GM12878 (cell line): ENCODE data around the gene SAPCD2. TPM values are rescaled to one million over a fixed set of nuclear protein-coding genes. Genes with fewer than 3 reads are reported as not detected.

Experiments used
- ATAC-seq: fragments of 200-7000 bp; cut with Tn5 transposase; 3 replicates; pipeline ENCODE4 v1.9.1; 2020; ENCODE audit warnings: mild to moderate bottlenecking, moderate library complexity
- BruUV-seq: library from RNA; stranded (reverse); fragments of 400-500 nt; replicated peaks from 2 replicates; lab custom pipeline; 2021; lab: Mats Ljungman, UMichigan
- CTCF ChIA-PET: fragments of 300-600 bp; sonication (Branson Sonifier 250); formaldehyde crosslinking; extraction: SDS; loops from one replicate; lab custom pipeline; 2021; ENCODE audit warnings: inconsistent platforms; lab: Yijun Ruan, JAX
- POLR2A ChIA-PET: fragments of 350-600 bp; formaldehyde crosslinking; extraction: SDS; loops from one replicate; lab custom pipeline; 2021; ENCODE audit warnings: inconsistent platforms; lab: Charles Lee
- RAD21 ChIA-PET: fragments of 300-600 bp; sonication (Branson Sonifier 250); formaldehyde crosslinking; loops from one replicate; lab custom pipeline; 2023; ENCODE audit warnings: antibody characterized with exemption; ENCODE audit not compliant: unreplicated experiment; lab: Charles Lee
- SMC1A ChIA-PET: fragments of 300-600 bp; sonication (Branson Sonifier 250); formaldehyde crosslinking; loops from one replicate; lab custom pipeline; 2023; ENCODE audit not compliant: unreplicated experiment, uncharacterized antibody; lab: Charles Lee
- DNase-seq: peaks from one replicate; pipeline ENCODE4 v3.0.0-alpha.2; 2011; ENCODE audit warnings: low read depth, low spot score
- FAIRE-seq: peaks from 3 replicates; lab custom pipeline; 2011; peaks lifted over from hg19 to GRCh38; lab: Jason Lieb, UNC
- H2AFZ ChIP-seq: 2 replicates; pipeline ENCODE4 v1.6.0; 2011; ENCODE audit warnings: low read depth, low read length, control low read depth; ENCODE audit not compliant: control insufficient read depth
- H3K27ac ChIP-seq: 2 replicates; pipeline ENCODE4 v1.5.1; 2011; ENCODE audit warnings: control low read depth; ENCODE audit not compliant: control insufficient read depth, insufficient read depth
- H3K27me3 ChIP-seq, 2 experiments: replicated peaks in 1 of 2; 2 replicates each; pipeline versions ENCODE4 v1.6.0 to v1.6.1; 2011; ENCODE audit warnings: low read length in 1 of 2; ENCODE audit not compliant: control insufficient read depth in 2 of 2, insufficient read depth in 2 of 2
- H3K36me3 ChIP-seq, 2 experiments: 2 replicates each; pipeline ENCODE4 v1.5.1; 2011; ENCODE audit warnings: low read length in 1 of 2; ENCODE audit not compliant: control insufficient read depth in 2 of 2, insufficient read depth in 2 of 2
- H3K4me1 ChIP-seq: 2 replicates; pipeline ENCODE4 v1.6.1; 2011; ENCODE audit warnings: mild to moderate bottlenecking, low read length, moderate library complexity, mixed read lengths; ENCODE audit not compliant: control insufficient read depth, insufficient read depth
- H3K4me2 ChIP-seq: 2 replicates; pipeline ENCODE4 v1.6.0; 2011; ENCODE audit warnings: control low read depth; ENCODE audit not compliant: control insufficient read depth, insufficient read depth
- H3K4me3 ChIP-seq: fragments of 200-600 bp; sonication (generic); 2 replicates; pipeline ENCODE4 v1.5.1; 2016
- H3K79me2 ChIP-seq: 2 replicates; pipeline ENCODE4 v1.6.0; 2011; ENCODE audit warnings: low read length; ENCODE audit not compliant: control insufficient read depth, insufficient read depth
- H3K9ac ChIP-seq: 2 replicates; pipeline ENCODE4 v1.8.0; 2011; ENCODE audit warnings: low read length, control low read depth, mixed read lengths; ENCODE audit not compliant: control insufficient read depth, insufficient read depth
- H3K9me3 ChIP-seq: replicated peaks from 3 replicates; pipeline ENCODE4 v1.5.1; 2011; ENCODE audit warnings: mild to moderate bottlenecking, low read length; ENCODE audit not compliant: control insufficient read depth, insufficient read depth
- H4K20me1 ChIP-seq: 2 replicates; pipeline ENCODE4 v1.6.0; 2011; ENCODE audit not compliant: control insufficient read depth, insufficient read depth
- CEBPB ChIP-seq, 2 experiments: fragments of 150-350 bp in 1 of 2; IDR thresholded peaks; 2 replicates each; pipeline ENCODE4 v1.6.1; 2012 to 2014; ENCODE audit warnings: low read depth in 2 of 2, low read length in 2 of 2, borderline replicate concordance in 1 of 2, inconsistent platforms in 1 of 2
- CREB1 ChIP-seq: IDR thresholded peaks from 2 replicates; pipeline ENCODE4 v1.6.1; 2012; ENCODE audit warnings: low read depth, mild to moderate bottlenecking, inconsistent platforms
- EP300 ChIP-seq, 2 experiments: fragments of 150-350 bp in 1 of 2; IDR thresholded peaks; 2 replicates each; pipeline ENCODE4 v1.6.1; 2011 to 2012; ENCODE audit warnings: low read depth in 2 of 2, low read length in 2 of 2, borderline replicate concordance in 1 of 2, improper control_type of control experiment in 1 of 2, inconsistent platforms in 1 of 2; ENCODE audit not compliant: control insufficient read depth in 1 of 2
- FOS ChIP-seq: IDR thresholded peaks from 3 replicates; pipeline ENCODE4 v1.6.1; 2011; ENCODE audit warnings: borderline replicate concordance; ENCODE audit not compliant: insufficient read length; ENCODE audit errors: extremely low read depth
- HDAC2 ChIP-seq: fragments of 200-600 bp; sonication (generic); IDR thresholded peaks from 2 replicates; pipeline ENCODE4 v1.6.1; 2017
- JUNB ChIP-seq: IDR thresholded peaks from 2 replicates; pipeline ENCODE4 v1.6.1; 2016; ENCODE audit warnings: antibody characterized with exemption, mild to moderate bottlenecking
- LARP7 ChIP-seq: fragments of 450-650 bp; IDR thresholded peaks from 2 replicates; pipeline ENCODE4 v1.6.1; 2017; ENCODE audit warnings: mild to moderate bottlenecking
- SMARCA5 ChIP-seq: fragments of 450-650 bp; IDR thresholded peaks from 2 replicates; pipeline ENCODE4 v1.6.1; 2017; ENCODE audit warnings: mild to moderate bottlenecking
- YY1 ChIP-seq: IDR thresholded peaks from 2 replicates; pipeline ENCODE4 v1.6.1; 2011; ENCODE audit warnings: low read depth, mild to moderate bottlenecking, low read length
- ZBTB4 ChIP-seq: fragments of 450-650 bp; formaldehyde crosslinking; IDR thresholded peaks from 2 replicates; pipeline ENCODE4 v1.4.0; 2022; ENCODE audit warnings: mild to moderate bottlenecking, moderate library complexity
- ZBTB40 ChIP-seq: fragments of 450-650 bp; IDR thresholded peaks from 2 replicates; pipeline ENCODE4 v1.6.1; 2016; ENCODE audit warnings: mild to moderate bottlenecking, moderate library complexity, borderline replicate concordance
- ZNF207 ChIP-seq: fragments of 450-650 bp; IDR thresholded peaks from 2 replicates; pipeline ENCODE4 v1.6.1; 2014; ENCODE audit warnings: antibody characterized with exemption, mild to moderate bottlenecking, borderline replicate concordance
- WGBS: methylation state at CpG from one replicate; pipeline ENCODE4 v1.1.6; 2016; ENCODE audit warnings: low lambda C conversion rate; ENCODE audit not compliant: insufficient replicate concordance, insufficient coverage; ENCODE audit errors: missing lambda C conversion rate; 5-methylcytosine and 5-hydroxymethylcytosine counted together
- in situ Hi-C: fragments of 300-500 bp; cut with MboI; formaldehyde crosslinking; loops from 9 replicates; pipeline ENCODE4 v1.14.3; 2018; ENCODE audit warnings: mixed read lengths
- intact Hi-C: fragments of 100-400 bp; cut with micrococcal nuclease; formaldehyde crosslinking; loops from one replicate; pipeline ENCODE4 v1.14.2; 2022; ENCODE audit not compliant: unreplicated experiment
- polyA plus RNA-seq, 11 experiments: library from polyadenylated mRNA; depleted of rRNA in 4 of 11; unstranded in 6 of 11; stranded (reverse) in 5 of 11; fragments of >200 nt; fragmentation: Nextera tagmentation in 4 of 11; fragmentation: Illumina TruSeq in 1 of 11; extraction: Ambion mirVana in 4 of 11; extraction: Trizol in 1 of 11; gene quantifications; 1 replicate in 1 of 11; 2 replicates in 10 of 11; pipeline versions ENCODE4 v1.2.1 to v1.2.3, GENCODE V29; 2011 to 2016; ENCODE audit warnings: inconsistent platforms in 2 of 11, missing spikeins in 2 of 11, low read depth in 1 of 11
- total RNA-seq, 4 experiments: library from RNA; depleted of rRNA in 3 of 4; stranded (reverse); fragments of >200 nt in 3 of 4; fragmentation: Illumina TruSeq in 1 of 4; extraction: Trizol in 1 of 4; gene quantifications; 2 replicates each; pipeline versions ENCODE4 v1.2.1 to v1.2.3, GENCODE V29; 2013 to 2021

The SAPCD2 gene
- total and polyA plus RNA-seq, 10 of the 15 experiments (the other 5 are each of a cell fraction or from before 2014, with no cell fraction given), result 1.6 to 35.2 (median 7.2) TPM

GRCh38 chr9:137085920-137086530 is 15.7 kb upstream of the SAPCD2 start:
- Histone ChIP-seq H3K4me2 (peak overlapping the region; percentile 95), H3K36me3 (peaks cover 0 to under 1% of the 10 kb centered on the region in 2 experiments; a peak in 3 of 4 replicates), H3K27ac (peak overlapping the region; percentile 90), H2AFZ (peak overlapping the region; percentile 69), H3K79me2 (peaks cover 10% of the 10 kb centered on the region), H3K27me3 (no peaks in the 10 kb centered on the region), H3K9ac (peak overlapping the region; percentile 86), H3K4me3 (peak overlapping the region; percentile 83), H3K4me1 (peaks cover 29% of the 10 kb centered on the region), H4K20me1 (no peaks in the 10 kb centered on the region), H3K9me3 (no peaks in the 10 kb centered on the region)
- ChIA-PET SMC1A (interaction anchor here (0.8 to 2.8 kb wide), 7 partner anchors 9 to 155 kb away, joined by 3 to 30 read pairs (median 6); partner anchors contain the start of genes DPP7, SAPCD2, TUBB4B and UAP1L1), POLR2A (interaction anchor here (0.5 to 2.7 kb wide), 21 partner anchors 9 to 337 kb away, joined by 3 to 38 read pairs (median 5); partner anchors contain the start of genes ANAPC2, DPP7, NDOR1 and NOXA1), CTCF (interaction anchor here (0.7 to 5.0 kb wide), 13 partner anchors 10 to 319 kb away, joined by 3 to 80 read pairs (median 6); partner anchors contain the start of gene SAPCD2), RAD21 (interaction anchor here (0.8 to 2.7 kb wide), 10 partner anchors 9 to 187 kb away, joined by 3 to 32 read pairs (median 8); partner anchors contain the start of genes SAPCD2 and UAP1L1)
- FAIRE-seq, result no peak
- TSS peak; percentile 93 for BruUV-seq
- ATAC-seq, result peak; percentile 3
- DNase-seq, result no peak
- in situ Hi-C loops (no loop called here), intact Hi-C loops (no loop called here)
- under 1% methylated on average over 50 of the region's 58 CpGs for WGBS
- TF ChIP-seq EP300 (IDR thresholded peaks at IDR 0.05; ENCODE audit: borderline replicate concordance in 1 of 2, control insufficient read depth in 1 of 2, low read depth in 2 of 2, low read length in 2 of 2) (no peak), ZBTB40 (no peak), YY1 (no peak), JUNB (no peak), FOS (no peak), HDAC2 (no peak), ZNF207 (no peak), LARP7 (peak; percentile 93), ZBTB4 (CRISPR knock-in tag) (0 out of 2 replicates have a peak, but pooled peaks have one; percentile 27), CEBPB (IDR thresholded peaks at IDR 0.05; ENCODE audit: borderline replicate concordance in 1 of 2, low read depth in 2 of 2, low read length in 2 of 2) (no peak), CREB1 (no peak), SMARCA5 (no peak; the same call in 1 of the 2 replicates)
